Measurements from ENCODE around the gene ATRN. TPM values are rescaled to one million over a fixed set of nuclear protein-coding genes. Genes with fewer than 3 reads are reported as not detected.

Gene ATRN
- total and polyA plus RNA-seq, 8 donors = 2.9 to 63.9 (median 24.2) TPM

DNA sequence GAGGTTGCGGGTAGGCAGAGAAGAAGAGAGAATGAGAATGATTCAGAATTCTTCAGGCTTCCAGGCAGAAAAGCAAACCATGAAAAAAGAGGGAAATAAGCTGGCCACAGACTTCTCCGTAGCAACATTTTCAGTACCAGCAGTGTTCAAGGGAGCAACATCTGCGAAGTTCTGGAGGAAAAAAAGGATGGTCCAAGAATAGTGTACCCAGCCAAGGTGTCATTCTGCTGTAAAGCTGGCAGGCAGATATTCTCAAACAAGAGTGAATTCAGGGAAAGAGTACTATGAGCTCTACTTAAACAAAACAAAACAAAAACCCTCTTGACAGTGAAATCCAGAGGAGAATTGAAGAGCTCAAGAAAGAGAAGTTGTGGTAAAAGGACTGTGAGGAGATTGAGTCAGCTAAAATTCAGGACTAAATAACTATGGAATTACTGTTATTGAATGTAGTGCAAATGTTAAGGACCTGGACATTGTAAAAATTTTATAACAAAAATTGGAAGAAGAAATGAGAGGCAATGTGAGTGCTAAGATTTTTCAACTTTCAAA lies 86.5 kb downstream of the ATRN start:
- WGBS, 5 donors = 77 to 91% (median 86%) methylated on average over 3 of the region's 3 CpGs

GRCh38 chr20:3559231-3559630 lies 88.4 kb downstream of the ATRN start:
- H3K27ac ChIP-seq = peak overlapping the region in 1 of 5 donors; percentile 52
- no peaks in the 10 kb centered on the region for H3K9me3 ChIP-seq
- DNase-seq = no peak
- H3K27me3 ChIP-seq = no peaks in the 10 kb centered on the region
- intact Hi-C loops (cut with DNase I; ENCODE audit: low total_unique reads) = no loop called here
- peaks cover 0 to 12% (median 2%) of the 10 kb centered on the region in 4 donors for H3K4me1 ChIP-seq
- peaks cover under 1 to 26% (median 22%) of the 10 kb centered on the region in 4 donors for H3K36me3 ChIP-seq
- TF ChIP-seq POLR2AphosphoS5 (IDR thresholded peaks at IDR 0.05) = peak in 1 of 3 donors; percentile 11
- TF ChIP-seq EP300 (IDR thresholded peaks at IDR 0.05) = no peak
- TF ChIP-seq CTCF (IDR thresholded peaks at IDR 0.05) = no peak
- no peak for TF ChIP-seq POLR2A (IDR thresholded peaks at IDR 0.05)
- 29 to 52% (median 51%) methylated on average over 1 of the region's 1 CpG for WGBS, 5 donors
- H3K4me3 ChIP-seq = no peak overlapping the region

More for the DNA sequence above, 86.5 kb downstream of the ATRN start:
- TF ChIP-seq EP300 (IDR thresholded peaks at IDR 0.05) (no peak), POLR2AphosphoS5 (IDR thresholded peaks at IDR 0.05) (no peak), POLR2A (IDR thresholded peaks at IDR 0.05) (no peak), CTCF (IDR thresholded peaks at IDR 0.05) (no peak)
- Histone ChIP-seq H3K4me1 (peaks cover 0 to 12% (median 2%) of the 10 kb centered on the region in 4 donors), H3K27ac (no peak overlapping the region), H3K9me3 (no peaks in the 10 kb centered on the region), H3K27me3 (no peaks in the 10 kb centered on the region), H3K4me3 (no peak overlapping the region), H3K36me3 (peaks cover 0 to 24% (median 21%) of the 10 kb centered on the region in 4 donors)
- no peak for DNase-seq
- intact Hi-C loops (cut with DNase I; ENCODE audit: low total_unique reads) = no loop called here

DNA sequence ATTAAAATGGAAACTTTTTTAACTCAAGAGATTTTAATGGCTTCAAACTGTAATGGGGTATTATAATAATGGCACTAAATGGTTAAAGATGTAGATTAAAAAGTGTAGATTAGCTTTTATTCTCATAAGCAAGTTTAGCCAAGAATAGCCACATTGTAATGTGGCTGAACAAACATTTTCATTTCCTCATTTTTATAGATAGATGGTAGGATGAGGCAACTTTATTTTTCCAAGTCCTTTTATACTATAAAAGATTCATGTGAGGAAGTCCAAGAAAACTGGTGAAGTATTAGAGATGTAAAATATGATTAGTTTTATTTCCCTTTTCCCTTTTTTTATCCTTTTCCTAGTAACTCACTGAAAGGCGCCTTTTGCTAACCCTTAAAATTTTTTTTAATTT lies 88.8 kb downstream of the ATRN start:
- H3K4me1 ChIP-seq = peaks cover 0 to 12% (median 2%) of the 10 kb centered on the region in 4 donors
- DNase-seq = no peak
- intact Hi-C loops (cut with DNase I; ENCODE audit: low total_unique reads) = no loop called here
- H3K27me3 ChIP-seq = no peaks in the 10 kb centered on the region
- peaks cover 3 to 30% (median 23%) of the 10 kb centered on the region in 4 donors for H3K36me3 ChIP-seq
- H3K9me3 ChIP-seq = no peaks in the 10 kb centered on the region
- 86 to 100% (median 97%) methylated on average over 1 of the region's 1 CpG for WGBS, 5 donors
- no peak overlapping the region for H3K27ac ChIP-seq
- TF ChIP-seq POLR2AphosphoS5 (IDR thresholded peaks at IDR 0.05) (no peak), POLR2A (IDR thresholded peaks at IDR 0.05) (no peak), EP300 (IDR thresholded peaks at IDR 0.05) (no peak), CTCF (IDR thresholded peaks at IDR 0.05) (no peak)
- no peak overlapping the region for H3K4me3 ChIP-seq

GRCh38 chr20:3560162-3560561 lies 89.3 kb downstream of the ATRN start:
- 89 to 94% (median 90%) methylated on average over 3 of the region's 3 CpGs for WGBS, 5 donors
- Histone ChIP-seq H3K4me1 (peaks cover 0 to 12% (median 2%) of the 10 kb centered on the region in 4 donors), H3K27ac (no peak overlapping the region), H3K4me3 (no peak overlapping the region), H3K36me3 (peaks cover 3 to 35% (median 28%) of the 10 kb centered on the region in 4 donors), H3K9me3 (no peaks in the 10 kb centered on the region), H3K27me3 (no peaks in the 10 kb centered on the region)
- DNase-seq = no peak
- TF ChIP-seq POLR2A (IDR thresholded peaks at IDR 0.05) (no peak), CTCF (IDR thresholded peaks at IDR 0.05) (no peak), POLR2AphosphoS5 (IDR thresholded peaks at IDR 0.05) (no peak), EP300 (IDR thresholded peaks at IDR 0.05) (no peak)
- intact Hi-C loops (cut with DNase I; ENCODE audit: low total_unique reads) = no loop called here

All from stomach (tissue), 9 donors.